Measurements from ENCODE around the gene VPS29.

VPS29 gene

DNA sequence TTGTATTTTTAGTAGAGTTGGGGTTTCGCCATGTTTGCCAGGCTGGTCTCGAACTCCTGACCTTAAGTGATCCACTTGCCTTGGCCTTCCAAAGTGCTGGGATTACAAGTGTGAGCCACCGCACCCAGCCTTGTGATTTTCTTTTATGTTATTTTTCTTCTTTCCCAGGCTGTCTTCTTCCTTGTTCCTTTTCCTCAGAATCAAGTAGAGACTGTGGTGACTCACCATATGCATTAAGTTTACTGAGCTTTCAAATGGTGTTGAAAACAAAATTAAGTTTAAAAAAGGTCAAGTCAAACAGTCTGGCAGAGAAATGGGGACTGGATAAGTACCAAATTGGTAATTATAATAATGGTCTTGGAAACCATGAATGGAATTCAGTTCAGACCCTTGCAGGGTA is 57.5 kb downstream of the VPS29 start:
- DNase-seq (ENCODE audit: low read depth) = no peak

Measured in T-helper 22 cell (primary cell).